Stomach (tissue), 9 donors: Measurements from ENCODE around the gene DGKA. TPM values are rescaled to one million over a fixed set of nuclear protein-coding genes. Genes with fewer than 3 reads are reported as not detected.

Experiments used
- DNase-seq, 2 donors: peaks; one replicate each; pipeline versions ENCODE4 v3.0.0 to v3.0.0-alpha.2; 2013 to 2019
- H3K27ac ChIP-seq, 5 donors: fragments of 200-600 bp in 4 of 5; sonication (generic) in 4 of 5; one replicate each; pipeline ENCODE4 v1.5.1; 2013 to 2019; ENCODE audit warnings: mild to moderate bottlenecking in 1 of 5, moderate library complexity in 1 of 5
- H3K27me3 ChIP-seq, 3 donors: fragments of 200-600 bp; sonication (generic); one replicate each; pipeline ENCODE4 v1.5.1; 2017 to 2019; ENCODE audit warnings: mixed run types in 1 of 3
- H3K36me3 ChIP-seq, 4 donors: fragments of 200-600 bp; sonication (generic); 1 replicate in 3 of 4; 2 replicates in 1 of 4; pipeline ENCODE4 v1.5.1; 2016 to 2019
- H3K4me1 ChIP-seq, 4 donors: fragments of 200-600 bp; sonication (generic); one replicate each; pipeline ENCODE4 v1.5.1; 2016 to 2019
- H3K4me3 ChIP-seq, 4 donors: fragments of 200-600 bp; sonication (generic) in 3 of 4; one replicate each; pipeline ENCODE4 v1.5.1; 2016 to 2019; ENCODE audit warnings: mild to moderate bottlenecking in 1 of 4
- H3K9me3 ChIP-seq, 4 donors: fragments of 200-600 bp; sonication (generic); one replicate each; pipeline ENCODE4 v1.5.1; 2016 to 2019
- CTCF ChIP-seq, 7 experiments: fragments of 450-650 bp in 4 of 7; fragments of 200-600 bp in 3 of 7; sonication (generic) in 3 of 7; IDR thresholded peaks; one replicate each; pipeline ENCODE4 v1.5.1; 2016 to 2019; ENCODE audit warnings: antibody characterized with exemption in 7 of 7, control low read depth in 2 of 7, mild to moderate bottlenecking in 1 of 7
- EP300 ChIP-seq: sonication (generic); formaldehyde crosslinking; IDR thresholded peaks from one replicate; pipeline ENCODE4 v1.6.1; 2017; ENCODE audit warnings: antibody characterized with exemption
- POLR2A ChIP-seq, 4 donors: fragments of 450-650 bp; IDR thresholded peaks; one replicate each; pipeline ENCODE4 v1.6.1; 2016; ENCODE audit warnings: antibody characterized with exemption in 4 of 4, control low read depth in 2 of 4, mild to moderate bottlenecking in 1 of 4, moderate library complexity in 1 of 4
- POLR2AphosphoS5 ChIP-seq, 3 donors: sonication (generic); formaldehyde crosslinking; IDR thresholded peaks; one replicate each; pipeline ENCODE4 v1.6.1; 2016; ENCODE audit warnings: antibody characterized with exemption in 3 of 3
- WGBS, 5 donors: extraction: QIAGEN DNeasy Blood & Tissue Kit in 3 of 5; methylation state at CpG; one replicate each; pipeline versions ENCODE4 v1.1.5 to v1.1.7; 2013 to 2018; 5-methylcytosine and 5-hydroxymethylcytosine counted together
- intact Hi-C: fragments of 100-400 bp; cut with DNase I; formaldehyde crosslinking; loops from one replicate; pipeline ENCODE4 v1.15.1; 2023; ENCODE audit warnings: low total_unique reads
- polyA plus RNA-seq, 3 donors: library from polyadenylated mRNA; stranded (reverse); fragments of 200-250 nt; gene quantifications; one replicate each; pipeline ENCODE4 v1.2.3, GENCODE V29; 2013
- total RNA-seq, 5 donors: library from RNA; depleted of rRNA; stranded (reverse); fragments of >200 nt; gene quantifications; one replicate each; pipeline versions ENCODE4 v1.1.0 to v1.2.3, GENCODE V29; 2014 to 2016
- donor health status: healthy with polysubstance abuse.
- donor health status: Bipolar disorder and iron deficiency.
- donor health status: healthy.

DGKA gene
- total and polyA plus RNA-seq, 8 donors: 13.0 to 418 (median 74.1) TPM

- Histone ChIP-seq H3K4me3 (no peak overlapping the region), H3K27me3 (no peaks in the 10 kb centered on the region), H3K9me3 (no peaks in the 10 kb centered on the region), H3K4me1 (peaks cover 22 to 68% (median 54%) of the 10 kb centered on the region in 4 donors), H3K36me3 (peaks cover 0 to 21% (median 17%) of the 10 kb centered on the region in 4 donors), H3K27ac (no peak overlapping the region)
- TF ChIP-seq POLR2A (IDR thresholded peaks at IDR 0.05) (no peak), EP300 (no peak), CTCF (IDR thresholded peaks at IDR 0.05) (no peak), POLR2AphosphoS5 (IDR thresholded peaks at IDR 0.05) (no peak)
- DNase-seq: no peak
- intact Hi-C loops: no loop called here
- WGBS, 5 donors: 76 to 87% (median 78%) methylated on average over 4 of the region's 4 CpGs
Measured at GRCh38 chr12:55925371-55925770, 5.6 kb upstream of the DGKA start.

- peak overlapping the region; percentile 75 to 90 (median 88) for H3K4me3 ChIP-seq
- no peak for TF ChIP-seq POLR2AphosphoS5 (IDR thresholded peaks at IDR 0.05)
- TF ChIP-seq CTCF (IDR thresholded peaks at IDR 0.05): no peak
- TF ChIP-seq EP300: no peak
- no peak for TF ChIP-seq POLR2A (IDR thresholded peaks at IDR 0.05)
- no peaks in the 10 kb centered on the region for H3K9me3 ChIP-seq
- H3K4me1 ChIP-seq: peaks cover 29 to 72% (median 59%) of the 10 kb centered on the region in 4 donors
- WGBS, 5 donors: 7 to 11% (median 9%) methylated on average over 10 of the region's 10 CpGs
- intact Hi-C loops: no loop called here
- peak overlapping the region; percentile 90 to 99 (median 96) for H3K27ac ChIP-seq
- peaks cover 0 to 21% (median 17%) of the 10 kb centered on the region in 4 donors for H3K36me3 ChIP-seq
- no peak for DNase-seq
- no peaks in the 10 kb centered on the region for H3K27me3 ChIP-seq
Measured at GRCh38 chr12:55925870-55926737, 4.9 kb upstream of the DGKA start.

GRCh38 chr12:55926738-55927587 lies 4.0 kb upstream of the DGKA start:
- Histone ChIP-seq H3K27me3 (no peaks in the 10 kb centered on the region), H3K27ac (peak overlapping the region; percentile 90 to 99 (median 96)), H3K4me3 (peak overlapping the region; percentile 75 to 90 (median 88)), H3K36me3 (peaks cover 0 to 17% (median 13%) of the 10 kb centered on the region in 4 donors), H3K4me1 (peaks cover 33 to 70% (median 58%) of the 10 kb centered on the region in 4 donors), H3K9me3 (no peaks in the 10 kb centered on the region)
- no peak for TF ChIP-seq POLR2A (IDR thresholded peaks at IDR 0.05)
- peak in 2 of 3 donors; percentile 60 to 74 for TF ChIP-seq POLR2AphosphoS5 (IDR thresholded peaks at IDR 0.05)
- peak in 5 of 7 experiments; percentile 55 to 69 (median 60) for TF ChIP-seq CTCF (IDR thresholded peaks at IDR 0.05)
- no peak for TF ChIP-seq EP300
- WGBS, 5 donors: 0 to 2% (median 0%) methylated on average over 33 to 42 of the region's 42 CpGs
- peak; percentile 90 to 98 for DNase-seq
- intact Hi-C loops: no loop called here
